T-cell (primary cell): Measurements from ENCODE around the gene CILP. TPM values are rescaled to one million over a fixed set of nuclear protein-coding genes. Genes with fewer than 3 reads are reported as not detected.

Source experiments
- ATAC-seq, 4 experiments: fragments of 200-7000 bp in 3 of 4; fragments of 150-1000 bp in 1 of 4; cut with Tn5 transposase; replicated peaks in 1 of 4; 1 replicate in 3 of 4; 2 replicates in 1 of 4; pipeline ENCODE4 v1.10.0; 2021; ENCODE audit warnings: moderate library complexity in 3 of 4, mild to moderate bottlenecking in 2 of 4, moderate number of reproducible peaks in 1 of 4
- CTCF ChIA-PET, 2 donors: fragments of 300-600 bp; sonication (Branson Sonifier 250); formaldehyde crosslinking; loops; one replicate each; lab custom pipeline; 2022; ENCODE audit warnings: antibody characterized with exemption in 2 of 2; lab: Charles Lee
- POLR2A ChIA-PET, 2 donors: fragments of 300-600 bp; sonication (Branson Sonifier 250); formaldehyde crosslinking; loops; one replicate each; lab custom pipeline; 2022; ENCODE audit warnings: antibody characterized with exemption in 2 of 2; lab: Charles Lee
- DNase-seq, 35 experiments: peaks; one replicate each; pipeline versions ENCODE4 v3.0.0 to v3.0.0-alpha.2; 2013 to 2023
- H3K27ac ChIP-seq: one replicate; pipeline ENCODE4 v1.5.1; 2013; ENCODE audit warnings: low read length
- H3K27me3 ChIP-seq, 2 experiments: replicated peaks in 1 of 2; 1 replicate in 1 of 2; 2 replicates in 1 of 2; pipeline versions ENCODE4 v1.6.1 to v1.7.0; 2013; ENCODE audit warnings: low read length in 1 of 2, mixed read lengths in 1 of 2; ENCODE audit not compliant: control insufficient read depth in 2 of 2, insufficient read depth in 2 of 2; ENCODE audit errors: extremely low read depth in 1 of 2
- H3K36me3 ChIP-seq, 2 donors: 1 replicate in 1 of 2; 2 replicates in 1 of 2; pipeline versions ENCODE4 v1.6.1 to v1.7.0; 2013; ENCODE audit warnings: low read length in 1 of 2; ENCODE audit not compliant: control insufficient read depth in 2 of 2, insufficient read depth in 1 of 2; ENCODE audit errors: extremely low read depth in 1 of 2
- H3K4me1 ChIP-seq, 2 experiments: 1 replicate in 1 of 2; 2 replicates in 1 of 2; pipeline versions ENCODE4 v1.6.1 to v1.7.0; 2013; ENCODE audit warnings: low read length in 2 of 2, mixed read lengths in 1 of 2; ENCODE audit not compliant: insufficient read depth in 2 of 2, control insufficient read depth in 1 of 2; ENCODE audit errors: extremely low read depth in 1 of 2
- H3K4me3 ChIP-seq, 2 donors: 1 replicate in 1 of 2; 2 replicates in 1 of 2; pipeline versions ENCODE4 v1.5.1 to v1.7.0; 2013; ENCODE audit warnings: mild to moderate bottlenecking in 2 of 2, low read length in 1 of 2, moderate library complexity in 1 of 2; ENCODE audit not compliant: control insufficient read depth in 1 of 2; ENCODE audit errors: extremely low read depth in 1 of 2
- H3K9me3 ChIP-seq: 2 replicates; pipeline ENCODE4 v1.7.0; 2013
- H3K27ac Mint-ChIP-seq, 2 donors: one replicate each; pipeline ENCODE4 v1.8.0; 2020 to 2021; ENCODE audit warnings: mild to moderate bottlenecking in 2 of 2, mixed read lengths in 2 of 2
- H3K27me3 Mint-ChIP-seq, 2 donors: one replicate each; pipeline ENCODE4 v1.8.0; 2021 to 2022; ENCODE audit warnings: mixed read lengths in 2 of 2
- H3K36me3 Mint-ChIP-seq: one replicate; pipeline ENCODE4 v1.8.0; 2021; ENCODE audit warnings: mixed read lengths
- H3K4me1 Mint-ChIP-seq, 3 donors: one replicate each; pipeline ENCODE4 v1.8.0; 2020 to 2022; ENCODE audit warnings: mixed read lengths in 3 of 3, mild to moderate bottlenecking in 1 of 3
- H3K4me3 Mint-ChIP-seq, 3 donors: one replicate each; pipeline ENCODE4 v1.8.0; 2020 to 2022; ENCODE audit warnings: mild to moderate bottlenecking in 3 of 3, mixed read lengths in 3 of 3, moderate library complexity in 3 of 3
- H3K9me3 Mint-ChIP-seq, 3 donors: one replicate each; pipeline ENCODE4 v1.8.0; 2020 to 2022; ENCODE audit warnings: mixed read lengths in 3 of 3
- WGBS: methylation state at CpG from one replicate; pipeline ENCODE4 v1.1.5; 2013; ENCODE audit warnings: missing lambda C conversion rate; ENCODE audit not compliant: insufficient coverage; 5-methylcytosine and 5-hydroxymethylcytosine counted together
- total RNA-seq, 35 experiments: library from RNA in 6 of 35; stranded (reverse) in 6 of 35; fragments of 120-200 nt in 1 of 35; gene quantifications; one replicate each; pipeline versions ENCODE4 v1.2.1 to v1.2.4 and lab custom pipeline; 2013 to 2026

The CILP gene
- total RNA-seq, 5 donors from 2014 or later (not counting 1 experiment from before 2014, with no cell fraction given): 0.16 to 0.67 (median 0.36) TPM

DNA sequence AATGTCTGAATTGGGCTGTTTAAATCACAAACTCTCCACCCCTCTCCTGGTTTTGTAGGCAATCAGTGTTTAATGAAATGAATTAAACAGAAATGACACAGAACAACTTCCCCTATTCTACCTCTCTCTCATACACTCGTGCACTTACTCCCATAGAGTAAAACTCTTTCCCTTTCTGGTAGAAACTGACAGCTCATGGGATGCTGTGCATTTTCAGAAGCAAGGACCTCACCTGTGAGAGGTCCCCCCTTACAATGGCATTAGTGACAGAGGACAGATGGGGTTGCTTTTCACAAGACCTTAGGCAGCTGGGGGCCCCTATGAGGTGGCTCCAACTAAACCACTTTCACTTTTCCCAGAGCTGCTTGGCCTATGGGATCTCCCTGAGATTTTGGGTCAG is 43.5 kb upstream of the CILP start:
- H3K9me3 Mint-ChIP-seq: no peaks in the 10 kb centered on the region
- H3K36me3 ChIP-seq: peaks cover 0 to 34% of the 10 kb centered on the region in 2 donors
- ChIA-PET POLR2A (no interaction called here), CTCF (no interaction called here)
- H3K27ac Mint-ChIP-seq: no peak overlapping the region
- H3K4me1 Mint-ChIP-seq: peaks cover 2 to 6% (median 5%) of the 10 kb centered on the region in 3 donors
- no CpG with 5 or more reads among the region's 1 CpG for WGBS
- no peak overlapping the region for H3K27ac ChIP-seq
- peaks cover 0 to under 1% of the 10 kb centered on the region in 2 experiments for H3K4me1 ChIP-seq
- no peaks in the 10 kb centered on the region for H3K27me3 ChIP-seq
- no peaks in the 10 kb centered on the region for H3K27me3 Mint-ChIP-seq
- H3K4me3 Mint-ChIP-seq: no peak overlapping the region
- no peak overlapping the region for H3K4me3 ChIP-seq
- no peak for ATAC-seq
- DNase-seq: no peak
- H3K9me3 ChIP-seq: no peaks in the 10 kb centered on the region
- H3K36me3 Mint-ChIP-seq: peaks cover 43% of the 10 kb centered on the region

GRCh38 chr15:65254356-65254755 is 43.1 kb upstream of the CILP start:
- 50% methylated on average over 2 of the region's 4 CpGs for WGBS

GRCh38 chr15:65249641-65250040 is 38.4 kb upstream of the CILP start:
- ChIA-PET POLR2A (no interaction called here), CTCF (interaction anchor here (0.6 to 0.7 kb wide), 2 partner anchors 55 to 309 kb away, joined by 5 to 8 read pairs; partner anchors contain the start of gene RNU5B-1 (in 1 of the 2))
- Histone ChIP-seq H3K4me1 (peaks cover 0 to 4% of the 10 kb centered on the region in 2 experiments), H3K27ac (no peak overlapping the region), H3K36me3 (peaks cover 0 to 12% of the 10 kb centered on the region in 2 donors), H3K27me3 (no peaks in the 10 kb centered on the region), H3K4me3 (no peak overlapping the region), H3K9me3 (no peaks in the 10 kb centered on the region)
- 17% methylated on average over 1 of the region's 2 CpGs for WGBS
- DNase-seq (peak in 10 of 35 experiments; percentile 1 to 45 (median 8)), ATAC-seq (peak in 2 of 4 experiments; percentile 27 to 74)
- Mint-ChIP-seq H3K27me3 (no peaks in the 10 kb centered on the region), H3K27ac (no peak overlapping the region), H3K4me3 (no peak overlapping the region), H3K4me1 (peaks cover 2 to 7% (median 6%) of the 10 kb centered on the region in 3 donors), H3K9me3 (no peaks in the 10 kb centered on the region), H3K36me3 (peaks cover 27% of the 10 kb centered on the region)

More at GRCh38 chr15:65254356-65254755, 43.1 kb upstream of the CILP start:
- no peak for ATAC-seq
- Histone ChIP-seq H3K9me3 (no peaks in the 10 kb centered on the region), H3K27me3 (no peaks in the 10 kb centered on the region), H3K4me1 (peaks cover 0 to 4% of the 10 kb centered on the region in 2 experiments), H3K4me3 (no peak overlapping the region), H3K36me3 (peaks cover 0 to 30% of the 10 kb centered on the region in 2 donors), H3K27ac (no peak overlapping the region)
- Mint-ChIP-seq H3K27me3 (no peaks in the 10 kb centered on the region), H3K36me3 (peaks cover 39% of the 10 kb centered on the region), H3K27ac (no peak overlapping the region), H3K4me1 (peaks cover 2 to 7% (median 6%) of the 10 kb centered on the region in 3 donors), H3K9me3 (no peaks in the 10 kb centered on the region), H3K4me3 (no peak overlapping the region)
- CTCF ChIA-PET: no interaction called here
- no peak for DNase-seq
- POLR2A ChIA-PET: no interaction called here

DNA sequence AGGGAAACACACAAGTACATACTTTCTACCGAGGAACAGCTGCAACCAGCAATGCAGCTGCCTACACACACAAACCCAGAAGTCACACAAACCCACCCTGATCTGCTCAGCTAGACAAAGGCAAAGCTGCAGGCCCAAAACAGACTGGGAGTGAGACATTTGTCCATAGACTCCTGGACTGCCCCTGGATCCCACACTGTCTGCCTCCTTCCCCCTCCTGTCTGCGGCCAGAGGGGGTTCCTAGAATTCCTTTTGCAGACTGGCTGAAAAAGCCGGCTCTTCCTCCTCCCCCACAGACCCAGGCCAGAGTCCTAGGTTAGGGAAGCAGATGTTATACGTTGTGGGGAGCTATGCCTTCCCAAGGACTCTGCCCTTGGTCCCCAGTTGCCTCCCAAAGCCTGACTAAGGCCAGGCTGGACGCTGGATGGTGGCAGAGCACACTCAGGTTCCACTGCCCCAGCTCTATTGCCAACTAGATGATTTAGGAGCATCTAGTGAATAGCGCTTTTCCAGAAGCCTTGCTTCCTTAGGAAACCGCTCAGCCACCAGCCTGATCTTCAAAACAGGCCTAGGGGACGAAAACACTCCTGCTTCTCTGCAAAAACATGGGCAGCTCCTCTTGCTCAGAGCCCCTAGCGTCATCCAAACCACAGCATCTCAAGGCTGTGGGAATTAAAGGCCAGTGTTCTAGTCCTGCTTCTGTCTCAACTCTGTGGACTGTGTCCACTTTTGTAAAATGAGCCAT is 37.4 kb upstream of the CILP start:
- H3K36me3 ChIP-seq: peaks cover 0 to 12% of the 10 kb centered on the region in 2 donors
- WGBS: 92% methylated on average over 7 of the region's 9 CpGs
- Mint-ChIP-seq H3K36me3 (peaks cover 26% of the 10 kb centered on the region), H3K9me3 (no peaks in the 10 kb centered on the region), H3K27ac (no peak overlapping the region), H3K4me1 (peaks cover 2 to 7% (median 6%) of the 10 kb centered on the region in 3 donors), H3K4me3 (no peak overlapping the region), H3K27me3 (no peaks in the 10 kb centered on the region)
- ChIA-PET POLR2A (no interaction called here), CTCF (no interaction called here)
- no peaks in the 10 kb centered on the region for H3K9me3 ChIP-seq
- no peak overlapping the region for H3K4me3 ChIP-seq
- no peak overlapping the region for H3K27ac ChIP-seq
- DNase-seq (no peak), ATAC-seq (no peak)
- no peaks in the 10 kb centered on the region for H3K27me3 ChIP-seq
- peaks cover 0 to 4% of the 10 kb centered on the region in 2 experiments for H3K4me1 ChIP-seq

- CTCF ChIA-PET: no interaction called here
- WGBS: 76% methylated on average over 3 of the region's 6 CpGs
- Histone ChIP-seq H3K4me1 (peaks cover 0 to 4% of the 10 kb centered on the region in 2 experiments), H3K9me3 (no peaks in the 10 kb centered on the region), H3K27me3 (no peaks in the 10 kb centered on the region), H3K27ac (no peak overlapping the region), H3K4me3 (no peak overlapping the region), H3K36me3 (peaks cover 0 to 12% of the 10 kb centered on the region in 2 donors)
- H3K4me1 Mint-ChIP-seq: peaks cover 2 to 7% (median 6%) of the 10 kb centered on the region in 3 donors
- H3K9me3 Mint-ChIP-seq: no peaks in the 10 kb centered on the region
- peaks cover 26% of the 10 kb centered on the region for H3K36me3 Mint-ChIP-seq
- ATAC-seq (no peak), DNase-seq (no peak)
- POLR2A ChIA-PET: interaction anchor here in 1 of 2 donors (0.5 kb wide), 1 partner anchor 215 kb away, joined by 6 read pairs; no protein-coding TSS in a partner anchor
- H3K27ac Mint-ChIP-seq: no peak overlapping the region
- H3K4me3 Mint-ChIP-seq: no peak overlapping the region
- H3K27me3 Mint-ChIP-seq: no peaks in the 10 kb centered on the region
Observed at GRCh38 chr15:65246939-65247338, 35.7 kb upstream of the CILP start.

GRCh38 chr15:65246026-65246714 is 34.9 kb upstream of the CILP start:
- H3K4me3 ChIP-seq: no peak overlapping the region
- CTCF ChIA-PET: no interaction called here
- no peaks in the 10 kb centered on the region for H3K27me3 ChIP-seq
- Mint-ChIP-seq H3K36me3 (peaks cover 29% of the 10 kb centered on the region), H3K27me3 (no peaks in the 10 kb centered on the region), H3K4me1 (peaks cover 2 to 7% (median 6%) of the 10 kb centered on the region in 3 donors), H3K27ac (no peak overlapping the region), H3K4me3 (no peak overlapping the region), H3K9me3 (no peaks in the 10 kb centered on the region)
- H3K9me3 ChIP-seq: no peaks in the 10 kb centered on the region
- no peak for ATAC-seq
- peaks cover 0 to 10% of the 10 kb centered on the region in 2 donors for H3K36me3 ChIP-seq
- POLR2A ChIA-PET: no interaction called here
- WGBS: 93% methylated on average over 7 of the region's 8 CpGs
- DNase-seq: no peak
- H3K4me1 ChIP-seq: peaks cover 0 to 4% of the 10 kb centered on the region in 2 experiments
- no peak overlapping the region for H3K27ac ChIP-seq
